ENCODE data around the gene CABP2.

DNA sequence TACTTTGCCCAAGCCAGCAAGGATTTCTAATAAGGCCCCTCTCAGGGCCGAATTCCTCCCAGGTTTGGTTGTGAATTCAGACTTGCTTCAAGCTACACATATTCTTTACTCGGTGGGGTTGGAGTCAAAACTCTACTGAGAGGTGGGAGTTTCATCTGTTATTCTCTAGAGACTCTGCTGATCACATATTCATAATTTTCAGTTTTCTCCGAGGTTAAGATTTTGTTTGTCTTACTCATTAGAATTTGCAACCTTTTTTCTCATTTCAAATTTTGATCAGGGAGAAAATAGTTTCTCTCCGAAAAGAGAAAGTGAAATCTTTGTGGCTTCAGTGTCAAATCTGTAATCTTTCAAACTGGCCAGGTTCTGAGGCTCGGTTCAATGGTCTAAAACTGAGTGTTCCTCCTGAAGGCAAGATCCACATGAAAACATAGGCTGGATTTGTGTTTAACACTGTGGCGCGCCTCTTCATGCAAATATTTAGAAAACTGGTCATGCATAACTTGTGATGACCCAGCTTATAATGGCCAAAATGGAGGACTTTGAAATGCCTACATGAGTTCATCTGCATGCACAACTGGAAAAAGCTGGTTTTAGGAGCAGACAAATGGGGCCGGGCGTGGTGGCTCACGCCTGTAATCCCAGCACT lies 38.8 kb upstream of the CABP2 start:
- TF ChIP-seq POLR2A (IDR thresholded peaks at IDR 0.05; ENCODE audit: low read depth, low read length): no peak
- TF ChIP-seq JUNB (IDR thresholded peaks at IDR 0.05): peak; percentile 81
- no peak for TF ChIP-seq BCL3 (IDR thresholded peaks at IDR 0.05; ENCODE audit: borderline replicate concordance, insufficient read depth, low read depth, low read length, poor library complexity, severe bottlenecking)
